ENCODE measurements around the gene ERG28.
A peak's percentile ranks its signal among the peaks of the same experiment; 100 is the strongest.

Gene ERG28

GRCh38 chr14:75675265-75675960 is 14.7 kb upstream of the ERG28 start:
- H3K4me3 ChIP-seq (ENCODE audit: low read length) = no peak overlapping the region
- TF ChIP-seq ZNF274 (IDR thresholded peaks at IDR 0.05; ENCODE audit: low read depth, low read length) = no peak

GRCh38 chr14:75673345-75674035 is 12.8 kb upstream of the ERG28 start:
- no peak overlapping the region for H3K4me3 ChIP-seq (ENCODE audit: low read length)
- no peak for TF ChIP-seq ZNF274 (IDR thresholded peaks at IDR 0.05; ENCODE audit: low read depth, low read length)

- no peak for TF ChIP-seq ZNF274 (IDR thresholded peaks at IDR 0.05; ENCODE audit: low read depth, low read length)
- H3K4me3 ChIP-seq (ENCODE audit: low read length) = no peak overlapping the region
Measured at GRCh38 chr14:75672605-75673192, 12.0 kb upstream of the ERG28 start.

GRCh38 chr14:75667099-75667765 is 6.6 kb upstream of the ERG28 start:
- H3K4me3 ChIP-seq (ENCODE audit: low read length) = no peak overlapping the region
- TF ChIP-seq ZNF274 (IDR thresholded peaks at IDR 0.05; ENCODE audit: low read depth, low read length) = no peak

- no peak for TF ChIP-seq ZNF274 (IDR thresholded peaks at IDR 0.05; ENCODE audit: low read depth, low read length)
- H3K4me3 ChIP-seq (ENCODE audit: low read length) = no peak overlapping the region
Measured at GRCh38 chr14:75662966-75663365, 2.3 kb upstream of the ERG28 start.

GRCh38 chr14:75661499-75661814 is 781 bp upstream of the ERG28 start:
- H3K4me3 ChIP-seq (ENCODE audit: low read length) = peak overlapping the region; percentile 95
- no peak for TF ChIP-seq ZNF274 (IDR thresholded peaks at IDR 0.05; ENCODE audit: low read depth, low read length)

- TF ChIP-seq ZNF274 (IDR thresholded peaks at IDR 0.05; ENCODE audit: low read depth, low read length) = no peak
- H3K4me3 ChIP-seq (ENCODE audit: low read length) = peak overlapping the region; percentile 95
Measured at GRCh38 chr14:75660238-75660629, 442 bp downstream of the ERG28 start.

- H3K4me3 ChIP-seq (ENCODE audit: low read length) = no peak overlapping the region
Measured at GRCh38 chr14:75658957-75659356, 1.7 kb downstream of the ERG28 start.

GRCh38 chr14:75657331-75657730 is 3.3 kb downstream of the ERG28 start:
- TF ChIP-seq ZNF274 (IDR thresholded peaks at IDR 0.05; ENCODE audit: low read depth, low read length) = no peak
- no peak overlapping the region for H3K4me3 ChIP-seq (ENCODE audit: low read length)

More at GRCh38 chr14:75658957-75659356, 1.7 kb downstream of the ERG28 start:
- no peak for TF ChIP-seq ZNF274 (IDR thresholded peaks at IDR 0.05; ENCODE audit: low read depth, low read length)

GRCh38 chr14:75655235-75655634 is 5.4 kb downstream of the ERG28 start:
- TF ChIP-seq ZNF274 (IDR thresholded peaks at IDR 0.05; ENCODE audit: low read depth, low read length) = no peak

GRCh38 chr14:75654127-75654732 is 6.4 kb downstream of the ERG28 start:
- no peak for TF ChIP-seq ZNF274 (IDR thresholded peaks at IDR 0.05; ENCODE audit: low read depth, low read length)
- no peak overlapping the region for H3K4me3 ChIP-seq (ENCODE audit: low read length)

More at GRCh38 chr14:75655235-75655634, 5.4 kb downstream of the ERG28 start:
- H3K4me3 ChIP-seq (ENCODE audit: low read length) = no peak overlapping the region

- no peak for TF ChIP-seq ZNF274 (IDR thresholded peaks at IDR 0.05; ENCODE audit: low read depth, low read length)
- no peak overlapping the region for H3K4me3 ChIP-seq (ENCODE audit: low read length)
Measured at GRCh38 chr14:75653563-75653962, 7.1 kb downstream of the ERG28 start.

- no peak for TF ChIP-seq ZNF274 (IDR thresholded peaks at IDR 0.05; ENCODE audit: low read depth, low read length)
Measured at GRCh38 chr14:75650253-75651058, 10.2 kb downstream of the ERG28 start.

More at GRCh38 chr14:75650253-75651058, 10.2 kb downstream of the ERG28 start:
- no peak overlapping the region for H3K4me3 ChIP-seq (ENCODE audit: low read length)

Measured in GM08714 (cell line).